Epidermal melanocyte (primary cell): ENCODE results near the gene SLC52A3.

Experiments
- DNase-seq: peaks from one replicate; pipeline ENCODE4 v3.0.0; 2011; ENCODE audit warnings: low spot score; ENCODE audit not compliant: insufficient read length

Gene SLC52A3

DNA sequence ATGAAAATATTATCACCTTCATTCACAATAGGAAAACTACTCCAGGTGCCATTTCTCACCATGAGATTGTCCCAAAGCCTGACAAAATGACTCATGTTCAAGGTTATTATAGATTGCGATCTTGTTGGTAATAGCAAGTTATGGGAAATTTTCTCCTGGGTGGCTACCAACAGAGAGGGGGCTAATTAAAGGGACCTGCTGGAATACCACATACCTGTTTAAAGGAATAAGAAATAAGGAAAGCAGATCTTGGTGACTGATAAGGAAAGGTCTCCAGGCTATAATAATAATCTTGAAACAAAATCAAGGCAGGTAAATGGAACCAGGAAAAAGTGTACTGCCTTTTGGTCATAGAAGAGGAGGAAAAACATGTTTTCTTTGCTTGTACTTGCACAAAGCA is 1.4 kb downstream of the SLC52A3 start:
- no peak for DNase-seq

DNA sequence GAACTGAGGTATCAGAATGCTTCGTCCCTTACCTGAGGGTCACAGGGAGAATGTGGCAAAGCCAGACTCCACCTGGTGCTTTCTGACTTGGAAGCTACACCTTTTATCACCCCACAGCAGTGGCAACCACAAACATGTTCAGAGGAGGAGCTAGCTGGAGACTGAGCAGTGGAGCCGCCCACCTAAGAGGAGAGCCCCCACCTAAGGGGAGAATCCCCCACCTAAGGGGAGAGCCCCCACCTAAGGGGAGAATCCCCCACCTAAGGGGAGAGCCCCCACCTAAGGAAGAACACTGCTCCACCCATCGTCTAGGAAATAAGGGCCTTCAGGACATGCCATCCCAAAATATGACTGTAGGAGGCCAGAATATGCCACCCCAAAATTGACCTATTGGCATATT is 4.0 kb downstream of the SLC52A3 start:
- DNase-seq: no peak

DNA sequence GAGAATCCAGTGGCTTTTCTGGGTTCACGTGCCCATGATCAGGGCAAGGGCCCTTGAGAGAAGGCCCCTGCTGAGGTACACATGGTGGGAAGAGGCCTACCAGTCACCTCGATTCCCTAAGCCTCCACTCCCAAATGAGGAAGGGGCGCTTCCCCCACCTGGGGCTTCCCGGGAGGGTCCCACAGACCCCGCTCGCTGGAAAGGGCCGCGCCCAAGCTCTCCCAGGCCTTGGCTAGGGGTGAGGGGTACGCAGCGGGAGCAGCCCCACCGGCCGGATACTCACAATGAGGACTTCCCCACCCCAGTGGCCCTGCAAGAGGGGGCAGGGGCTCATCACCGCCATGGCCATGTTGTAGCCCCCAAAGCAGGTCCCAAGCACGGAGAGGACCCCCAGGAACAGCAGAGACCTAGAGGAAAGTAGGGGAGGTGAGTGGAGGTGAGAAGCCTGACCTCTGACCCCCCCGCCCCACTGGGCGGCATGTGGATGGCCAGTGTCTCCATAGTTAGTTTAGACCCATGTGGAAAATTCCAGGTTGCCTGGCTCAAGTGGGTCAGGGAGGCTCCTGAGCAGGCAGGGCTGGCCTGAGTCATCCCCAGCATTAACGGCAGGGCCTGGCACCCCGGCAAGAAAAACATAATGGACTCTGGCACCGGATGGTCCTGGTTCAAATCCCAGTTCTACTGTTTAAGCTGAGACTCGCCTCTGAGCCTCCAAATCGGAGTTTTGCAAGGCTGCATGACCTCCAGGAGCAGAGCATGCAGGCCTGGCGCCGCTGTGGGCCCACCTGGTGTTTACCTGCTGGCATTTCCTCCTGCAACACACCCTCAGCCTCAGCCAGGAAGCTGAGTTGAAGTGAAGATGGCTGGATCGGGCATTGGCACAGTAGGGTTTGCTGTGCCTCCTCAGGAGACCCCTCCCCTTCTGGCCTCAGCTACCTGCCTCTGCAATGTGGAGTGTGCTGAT is 6.6 kb downstream of the SLC52A3 start:
- DNase-seq: no peak

DNA sequence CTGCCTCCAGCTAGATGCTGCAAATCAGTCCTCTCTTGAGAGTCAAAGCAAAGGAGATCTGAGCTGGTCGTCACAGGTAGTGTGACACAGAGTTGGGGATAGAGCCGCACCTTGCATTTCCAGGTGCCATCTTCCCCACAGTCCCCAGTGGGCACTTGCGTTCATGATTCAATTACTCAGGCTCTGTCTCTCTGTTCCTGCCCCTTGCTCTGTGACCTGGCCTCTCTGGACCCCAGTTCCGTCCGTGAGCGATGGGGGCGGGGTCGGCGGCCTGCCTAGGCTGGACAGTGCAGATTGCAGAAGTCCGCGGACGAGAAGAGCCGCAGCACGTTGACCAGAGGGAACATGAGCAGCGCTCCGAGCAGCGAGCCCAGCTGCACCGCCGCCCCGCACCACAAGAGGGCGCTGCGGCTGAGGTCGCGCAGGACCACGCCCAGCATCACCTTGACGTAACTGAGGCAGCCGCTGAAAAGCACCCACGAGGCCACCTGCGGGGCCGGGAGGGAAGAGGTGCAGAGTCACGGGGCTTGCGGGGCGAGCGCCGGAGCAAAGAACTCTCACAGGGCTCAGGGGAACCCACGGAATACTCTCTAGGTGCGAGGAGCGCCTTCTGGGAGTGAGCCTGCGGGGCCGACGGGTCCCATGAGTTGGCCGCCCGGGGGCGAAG is 7.4 kb downstream of the SLC52A3 start:
- DNase-seq: no peak

DNA sequence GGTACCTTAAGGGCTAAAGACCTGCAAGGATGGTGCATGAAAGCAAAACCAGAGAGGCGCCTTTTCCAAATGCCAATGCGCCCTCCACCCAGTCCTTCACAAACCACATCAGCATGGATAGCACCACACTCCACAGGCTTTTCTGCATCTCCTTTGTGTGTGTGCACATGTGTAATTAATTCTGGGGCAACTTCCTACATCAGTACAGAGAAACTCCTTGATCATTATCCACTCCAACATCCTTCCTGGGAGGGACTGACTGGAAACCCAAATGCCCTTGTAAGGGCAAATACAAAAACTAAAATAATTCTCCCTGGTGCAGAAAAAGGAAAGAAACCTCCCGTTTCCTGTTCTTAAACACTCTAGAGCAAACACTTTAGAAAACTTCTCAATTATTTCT is 10.8 kb downstream of the SLC52A3 start:
- no peak for DNase-seq

DNA sequence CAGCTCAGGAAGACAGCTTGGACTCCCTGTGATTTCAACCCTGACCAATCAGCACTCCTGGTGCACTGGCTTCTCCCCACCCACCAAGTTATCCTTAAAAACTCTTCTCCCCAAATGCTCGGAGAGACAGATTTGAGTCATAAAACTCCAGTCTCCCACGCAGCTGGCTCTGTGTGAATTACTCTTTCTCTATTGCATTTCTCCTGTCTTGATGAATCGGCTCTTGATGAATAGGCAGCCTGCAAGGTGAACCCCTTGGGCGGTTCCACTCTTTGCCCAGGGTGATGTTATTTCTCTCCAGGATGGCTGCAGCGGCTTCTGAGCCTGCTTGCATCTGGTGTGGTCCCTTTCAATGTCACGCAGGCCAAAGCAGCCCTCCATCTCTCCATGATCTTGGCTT is 12.4 kb downstream of the SLC52A3 start:
- no peak for DNase-seq

DNA sequence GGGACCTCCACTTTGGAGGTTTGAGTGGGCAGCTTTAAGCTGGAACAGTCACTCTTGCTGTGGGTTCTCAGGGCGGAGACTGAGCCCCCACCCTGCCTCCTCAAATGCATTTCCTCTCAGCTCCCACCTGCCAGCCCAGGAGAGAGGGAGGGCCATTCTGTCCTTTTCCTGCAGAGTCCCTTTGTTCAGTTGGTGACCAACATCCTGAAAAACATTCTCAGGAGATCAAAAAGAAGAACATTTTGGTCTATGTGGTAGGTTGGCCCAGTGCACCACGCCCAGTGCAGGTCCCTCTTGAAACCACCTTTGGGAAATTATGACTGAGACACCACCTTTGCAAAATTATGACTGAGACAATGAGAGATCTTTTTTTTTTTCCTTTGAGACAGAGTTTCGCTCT is 13.4 kb downstream of the SLC52A3 start:
- DNase-seq: no peak

DNA sequence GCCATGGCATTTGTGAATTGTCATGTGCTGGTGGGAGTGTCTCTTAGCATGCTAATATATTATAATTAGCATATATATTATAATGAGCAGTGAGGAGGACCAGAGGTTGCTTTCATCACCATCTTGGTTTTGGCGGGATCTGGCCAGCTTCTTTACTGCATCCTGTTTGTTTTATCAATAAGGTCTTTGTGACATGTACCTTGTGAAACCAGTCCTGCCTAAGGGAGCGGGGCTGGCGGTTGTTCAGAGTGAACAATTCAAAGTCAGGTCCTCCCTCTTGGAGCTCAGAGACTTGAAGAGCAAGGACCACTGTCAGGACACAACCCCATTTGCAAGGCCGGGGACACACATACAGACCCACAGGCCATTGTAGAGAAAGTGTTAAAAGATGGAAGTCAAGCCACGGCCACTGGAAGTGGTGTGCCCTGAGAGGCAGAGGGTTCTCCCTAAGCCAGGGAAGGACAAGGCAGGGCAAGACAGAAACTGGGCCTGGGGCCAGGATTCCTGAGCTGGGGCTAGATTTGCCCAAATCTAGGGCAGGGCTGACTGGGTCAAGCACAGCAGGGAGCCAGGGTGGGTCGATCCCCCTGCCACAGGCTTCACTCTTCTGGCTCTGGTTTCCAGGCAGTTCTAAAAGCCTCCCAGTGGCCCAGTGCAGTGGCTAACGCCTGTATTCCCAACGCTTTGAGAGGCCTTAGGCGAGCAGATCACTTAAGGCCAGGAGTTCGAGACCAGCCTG is 14.2 kb downstream of the SLC52A3 start:
- no peak for DNase-seq

DNA sequence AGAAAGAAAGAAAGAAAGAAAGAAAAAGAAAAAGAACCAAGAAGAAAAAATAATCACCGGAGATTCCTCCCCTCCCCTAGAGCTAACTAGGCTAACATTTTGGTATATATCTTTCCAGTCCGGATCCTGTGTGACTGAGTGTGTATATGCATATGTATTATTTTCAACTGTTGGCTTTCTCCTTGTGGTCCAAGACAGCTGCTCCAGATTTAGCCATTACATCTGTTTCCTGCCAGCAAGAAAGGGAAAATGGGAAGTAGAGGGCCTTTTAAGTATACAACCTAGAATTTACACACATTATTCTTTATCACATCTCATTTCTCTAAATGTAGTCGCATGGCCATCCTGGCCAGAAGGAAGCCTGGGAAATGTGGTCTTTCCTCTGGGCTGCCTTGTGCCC is 15.2 kb downstream of the SLC52A3 start:
- no peak for DNase-seq

DNA sequence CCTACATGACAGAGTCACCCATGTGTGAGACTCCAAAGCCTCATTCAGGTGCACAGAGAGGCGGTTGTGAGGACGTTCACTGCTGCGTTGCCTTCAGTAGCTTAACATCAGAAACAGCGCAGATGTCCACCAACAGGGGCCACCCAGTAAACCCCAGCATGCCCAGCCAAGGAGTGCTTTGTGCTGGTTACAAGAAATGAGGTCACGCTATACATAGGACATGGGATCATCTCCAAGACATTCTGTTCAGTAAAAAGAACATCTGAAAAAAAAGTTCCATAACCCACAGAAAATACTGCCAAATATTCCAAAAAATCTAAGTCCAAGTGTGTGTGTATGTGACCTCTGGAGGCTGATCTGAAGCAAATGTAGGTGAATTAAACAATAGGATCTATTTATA is 16.0 kb downstream of the SLC52A3 start:
- no peak for DNase-seq

DNA sequence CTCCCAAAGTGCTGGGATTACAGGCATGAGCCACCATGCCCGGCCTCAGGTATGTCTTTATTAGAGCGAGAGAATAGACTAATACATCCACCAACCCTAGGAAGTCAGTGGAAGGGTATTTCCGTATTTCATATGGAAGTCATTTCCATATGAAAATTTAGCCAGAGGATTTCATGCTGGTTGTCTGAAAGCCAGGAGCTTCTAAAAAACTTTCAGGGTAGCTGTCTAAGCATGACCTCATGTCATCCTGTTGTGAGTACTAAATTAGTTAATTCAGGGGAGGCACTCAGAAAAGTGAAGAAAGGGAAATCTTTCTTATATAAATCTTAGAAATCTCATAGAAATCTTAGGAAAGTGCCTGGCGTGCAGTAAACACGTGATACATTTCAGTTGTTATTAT is 16.5 kb downstream of the SLC52A3 start:
- DNase-seq: no peak

DNA sequence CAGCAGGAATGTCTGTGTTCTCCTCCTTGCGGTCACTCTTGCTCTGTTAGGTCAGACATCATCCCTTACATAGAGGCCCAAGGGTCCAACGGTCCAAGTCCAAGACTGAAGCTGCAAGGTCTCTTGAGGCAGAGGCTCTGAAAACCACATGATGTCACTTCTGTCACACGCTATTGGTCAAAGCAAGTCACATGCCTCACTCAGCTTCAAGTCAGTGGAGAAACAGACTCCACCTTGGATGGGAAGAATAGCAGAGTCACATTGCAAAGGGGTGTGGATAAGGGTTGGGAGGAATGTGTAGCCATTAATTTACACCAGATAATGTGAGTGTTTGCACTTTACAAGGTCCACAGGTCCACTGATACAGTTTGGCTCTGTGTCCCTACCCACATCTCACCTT is 17.5 kb downstream of the SLC52A3 start:
- no peak for DNase-seq

DNA sequence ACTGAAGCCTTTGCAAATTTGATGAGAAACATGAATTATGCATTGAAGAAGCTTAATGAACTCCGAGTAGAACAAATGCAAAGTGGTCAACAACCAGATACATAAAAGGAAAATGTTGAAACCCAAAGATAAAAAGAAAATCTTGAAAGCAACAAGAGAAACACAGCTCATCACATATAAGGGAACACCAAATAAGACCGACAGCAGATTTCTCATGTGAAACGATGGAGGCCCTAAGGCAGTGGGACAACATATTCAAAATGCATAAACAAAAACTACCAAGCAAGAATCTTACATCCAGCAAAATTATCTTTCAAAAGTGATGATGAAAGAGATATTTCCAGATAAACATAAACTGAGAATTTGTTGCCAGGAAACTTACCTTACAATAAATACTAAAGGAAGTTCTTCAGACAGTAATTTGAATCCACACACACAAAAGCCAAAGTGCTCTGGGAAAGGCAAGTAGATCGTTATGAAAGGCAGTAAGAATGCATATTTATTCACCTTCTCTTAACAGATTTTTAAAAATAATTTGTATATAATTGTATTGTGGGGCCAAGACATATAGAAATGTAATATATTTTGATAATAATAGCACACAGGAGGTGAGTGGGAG is 22.5 kb downstream of the SLC52A3 start:
- no peak for DNase-seq

DNA sequence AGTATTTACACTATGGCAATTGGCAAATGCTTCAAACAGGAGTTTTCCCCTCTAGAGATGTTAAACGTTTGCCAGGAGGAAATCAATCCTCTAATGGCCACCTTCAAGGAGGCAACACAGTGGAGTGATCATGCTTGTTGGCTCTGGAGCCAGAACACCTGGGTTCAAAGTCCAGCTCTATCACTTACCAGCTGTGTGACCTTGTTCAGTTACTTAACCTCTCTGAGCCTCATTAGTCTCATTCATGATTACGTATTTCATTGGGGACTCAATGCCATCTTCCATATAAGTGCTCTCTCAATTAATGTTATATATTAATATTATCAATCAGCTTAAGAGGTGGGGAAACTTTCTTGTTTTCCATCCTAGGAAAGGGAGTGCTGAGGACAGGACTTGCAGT is 26.1 kb downstream of the SLC52A3 start:
- DNase-seq: no peak

DNA sequence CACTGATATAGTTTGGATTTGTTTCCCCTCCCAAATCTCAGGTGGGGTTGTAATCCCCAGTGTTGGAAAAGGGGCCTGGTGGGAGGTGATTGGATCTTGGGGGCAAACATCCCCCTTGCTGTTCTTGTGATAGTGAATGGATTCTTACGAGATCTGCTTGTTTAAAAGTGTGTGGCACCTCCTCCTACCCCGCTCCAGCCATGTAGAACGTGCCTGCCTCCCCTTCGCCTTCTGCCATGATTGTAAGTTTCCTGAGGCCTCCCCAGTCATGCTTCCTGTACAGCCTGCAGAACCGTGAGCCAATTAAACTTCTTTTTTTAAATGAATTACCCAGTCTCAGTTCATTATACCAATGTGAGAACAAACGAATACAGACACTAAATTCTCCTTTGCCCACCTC is 26.7 kb downstream of the SLC52A3 start:
- DNase-seq: no peak

DNA sequence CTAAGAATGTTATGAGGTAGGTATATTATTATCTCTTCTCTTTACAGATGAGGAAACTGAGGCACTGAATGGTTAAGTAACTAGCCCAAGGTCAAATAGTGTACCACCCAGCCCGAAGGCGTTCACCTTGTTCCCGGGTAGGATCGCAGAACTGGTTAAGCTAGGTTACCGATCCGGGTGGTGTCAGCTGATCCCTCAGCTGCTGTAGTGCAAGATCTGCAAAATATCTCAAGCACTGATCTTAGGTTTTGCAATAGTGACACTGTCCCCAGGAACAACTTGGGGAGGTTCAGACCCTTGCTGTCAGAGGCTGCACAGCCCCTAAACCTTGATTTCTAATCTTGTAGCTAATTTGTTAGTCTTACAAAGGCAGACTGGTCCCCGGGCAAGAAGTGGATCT is 28.1 kb downstream of the SLC52A3 start:
- DNase-seq: no peak

DNA sequence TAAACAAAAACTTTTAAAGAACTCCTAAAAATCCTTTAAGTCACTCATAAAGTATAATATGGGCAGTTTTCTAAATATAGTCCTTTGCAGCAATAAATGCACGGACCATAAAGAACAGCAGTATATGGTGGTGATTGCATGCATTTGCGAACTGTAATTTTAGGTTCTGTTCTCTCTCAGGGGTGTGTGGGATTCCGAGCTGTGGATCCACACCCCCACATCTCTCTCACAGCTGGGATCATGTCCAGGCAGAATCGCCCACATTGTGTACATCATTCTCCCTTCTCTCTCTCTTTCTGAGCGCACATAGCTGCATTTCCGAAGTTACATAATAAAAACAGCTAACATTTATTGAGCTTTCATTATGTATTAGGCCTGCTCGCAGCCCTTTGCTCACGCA is 28.6 kb downstream of the SLC52A3 start:
- no peak for DNase-seq

DNA sequence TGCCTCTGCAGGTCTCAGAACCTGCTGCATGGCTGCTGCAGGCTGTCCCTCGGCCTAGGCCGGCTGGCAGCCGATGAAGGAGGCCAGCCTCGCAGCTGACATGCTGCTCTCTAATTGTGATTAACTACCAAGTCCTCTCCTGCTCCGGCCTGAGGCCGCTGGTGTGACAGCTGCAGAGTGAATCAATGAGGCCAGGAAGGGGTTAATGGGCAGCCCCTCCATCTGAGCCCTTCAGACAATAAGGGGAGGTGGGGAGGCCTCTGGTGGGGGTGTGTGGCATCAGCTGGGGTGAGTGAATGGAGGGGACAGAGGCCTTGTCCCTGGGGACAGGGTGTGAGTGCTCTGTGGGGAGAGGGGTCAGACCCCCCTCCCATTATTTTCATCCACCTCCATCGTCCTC is 34.4 kb downstream of the SLC52A3 start:
- DNase-seq: no peak

DNA sequence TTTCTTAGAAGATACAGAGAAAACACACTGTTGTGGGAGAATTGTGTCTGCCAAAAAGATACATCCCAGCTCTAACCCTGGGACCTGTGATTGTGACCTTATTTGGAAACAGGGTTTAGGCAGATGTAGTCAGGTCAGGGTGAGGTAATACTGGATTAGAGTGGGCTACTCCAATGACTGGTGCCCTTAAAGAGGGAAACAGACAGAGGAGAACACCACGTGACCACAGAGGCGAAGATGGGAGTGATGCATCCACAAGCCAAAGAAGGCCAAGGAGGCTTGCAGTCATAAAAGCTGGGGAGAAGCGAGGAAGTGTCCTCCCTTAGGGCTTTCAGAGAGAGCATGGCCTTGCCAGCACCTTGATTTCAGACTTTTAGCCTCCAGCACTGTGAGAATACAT is 35.6 kb downstream of the SLC52A3 start:
- DNase-seq: no peak

DNA sequence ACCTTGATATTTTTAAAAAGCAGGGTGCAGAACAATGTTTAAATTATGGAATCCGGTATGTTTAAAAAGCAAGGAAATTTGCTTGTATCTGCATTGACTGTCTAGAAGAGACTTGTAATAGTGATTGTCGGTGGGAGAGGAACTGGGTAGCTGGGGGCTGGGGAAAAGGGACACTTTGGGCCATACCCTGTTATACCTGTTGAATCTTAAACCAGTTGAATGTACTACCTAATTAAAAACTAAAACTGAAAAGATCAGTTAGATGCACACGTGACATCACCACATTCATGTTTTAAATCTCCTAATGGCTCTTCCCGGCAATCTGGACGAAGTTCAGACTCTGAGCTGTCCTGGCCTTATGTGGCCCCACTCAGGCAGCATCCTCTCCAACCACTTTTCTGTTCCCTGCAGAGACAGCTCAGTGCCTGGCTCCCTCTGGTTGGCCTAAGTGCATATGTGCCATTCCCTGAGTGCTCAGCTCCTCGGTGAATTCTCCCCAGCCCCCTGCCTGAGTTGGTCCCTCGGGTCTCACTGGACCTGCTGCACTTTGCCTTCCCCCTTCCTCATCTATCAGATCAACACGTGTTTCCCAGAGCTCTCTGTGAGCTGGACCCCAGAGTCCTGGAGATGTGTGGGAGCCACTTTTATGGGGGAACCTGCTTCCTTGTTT is 36.3 kb downstream of the SLC52A3 start:
- no peak for DNase-seq

DNA sequence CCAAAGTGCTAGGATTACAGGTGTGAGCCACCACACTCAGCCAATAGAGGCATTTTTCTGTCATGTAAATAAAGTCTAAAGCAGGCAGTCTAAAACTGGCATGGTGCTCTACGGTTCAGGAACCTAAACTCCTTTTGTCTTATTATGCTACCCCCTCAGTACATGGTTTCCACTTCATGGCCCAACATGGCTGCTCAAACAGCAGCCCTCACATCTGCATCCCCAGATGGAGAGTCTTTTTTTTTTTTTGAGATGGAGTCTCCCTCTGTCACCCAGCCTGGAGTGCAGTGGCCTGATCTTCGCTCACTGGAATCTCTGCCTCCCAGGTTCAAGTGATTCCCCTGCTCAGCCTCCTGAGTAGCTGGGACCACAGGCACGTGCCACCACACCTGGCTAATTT is 38.3 kb downstream of the SLC52A3 start:
- DNase-seq: no peak
